ENCODE measurements around the gene ELFN1.

Gene ELFN1

DNA sequence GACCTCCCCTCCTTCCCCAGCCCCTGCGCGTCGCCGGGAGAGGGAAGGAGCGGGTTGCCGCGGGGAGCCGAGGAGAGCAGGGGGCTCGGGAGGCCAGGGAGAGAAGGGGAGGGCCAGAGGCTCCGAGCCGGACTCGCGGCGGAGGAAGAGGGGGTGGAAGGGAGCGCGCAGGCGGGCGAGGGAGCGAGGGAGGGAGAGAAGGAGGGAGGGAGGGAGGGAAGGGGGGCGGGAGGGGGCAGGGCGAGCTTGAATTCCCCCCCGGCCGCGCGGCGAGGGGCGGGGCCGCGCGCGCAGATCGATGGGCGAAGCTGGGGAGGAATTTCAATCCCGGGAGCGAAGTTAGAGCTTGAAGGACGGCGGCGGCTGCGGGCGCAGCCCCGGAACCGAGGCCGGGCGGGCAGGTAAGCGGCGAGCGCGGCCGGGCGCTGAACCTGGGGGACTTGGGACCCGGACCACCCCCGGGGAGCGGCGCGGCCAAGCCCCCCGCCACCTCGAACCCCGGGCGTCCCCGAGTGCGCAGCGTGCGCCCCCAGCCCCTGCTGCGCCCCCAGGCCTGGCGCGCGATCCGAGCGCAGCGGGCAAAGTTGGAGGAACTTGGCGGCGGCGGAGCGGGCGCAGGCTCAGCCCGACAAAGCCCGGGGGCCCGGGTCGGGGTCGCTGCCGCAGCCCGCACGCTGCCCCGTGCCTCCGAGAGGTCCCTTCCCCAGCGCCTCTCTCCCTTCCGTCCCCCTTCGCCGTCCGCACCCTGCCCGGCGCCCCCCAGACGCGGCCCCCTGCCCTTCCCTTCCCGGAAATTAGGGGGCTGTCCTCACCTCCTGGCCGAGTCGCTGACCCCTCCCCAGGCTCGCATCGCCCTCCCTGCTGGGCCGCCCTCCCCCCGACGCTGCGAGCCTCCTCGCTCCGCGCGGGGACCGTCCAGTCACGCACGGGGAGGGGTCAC lies at the start of gene ELFN1:
Gene ELFN1, plus strand, starts transcription at position 324 of the 940 bp plus-strand sequence. CDS start 74,320 bp downstream, outside the sequence.
- no peak for DNase-seq (ENCODE audit: low read depth, low spot score)

DNA sequence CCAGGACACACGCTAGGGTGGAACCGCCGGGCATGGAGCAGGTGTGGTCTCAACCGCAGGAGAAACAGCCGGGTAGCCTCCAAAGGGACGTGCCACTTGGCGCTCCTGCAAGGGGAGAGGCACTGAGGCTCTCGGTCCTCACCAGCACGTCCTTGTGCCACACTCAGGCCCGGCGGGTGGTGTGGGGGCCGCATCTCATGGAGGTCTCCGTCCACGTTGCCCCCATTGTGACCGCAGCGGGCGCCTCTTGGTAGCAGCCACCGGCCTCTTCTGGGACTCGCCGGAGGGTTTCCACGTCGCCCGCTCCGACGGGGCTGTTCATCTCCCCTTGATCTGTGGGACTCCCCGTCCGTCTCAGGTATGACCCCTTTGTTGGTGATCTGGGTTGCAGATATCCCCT lies 49.2 kb upstream of the ELFN1 start:
- no peak for DNase-seq (ENCODE audit: low read depth, low spot score)

DNA sequence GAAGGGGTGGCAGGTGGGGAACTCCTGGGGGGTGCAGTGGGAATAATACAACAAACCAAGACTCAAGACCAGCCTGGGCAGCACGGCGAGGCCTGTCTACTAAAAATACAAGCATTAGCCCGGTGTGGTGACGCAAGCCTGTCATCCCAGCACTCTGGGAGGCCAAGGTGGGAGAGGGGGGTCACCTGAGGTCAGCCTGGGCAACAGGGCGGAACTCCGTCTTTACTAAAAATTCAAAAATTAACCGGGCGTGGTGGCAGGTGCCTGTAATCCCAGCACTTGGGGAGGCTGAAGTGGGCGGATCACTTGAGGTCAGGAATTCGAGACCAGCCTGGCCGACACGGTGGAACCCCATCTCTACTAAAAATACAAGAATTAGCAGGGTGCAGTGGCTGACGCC lies 48.4 kb upstream of the ELFN1 start:
- DNase-seq (ENCODE audit: low read depth, low spot score) = no peak

DNA sequence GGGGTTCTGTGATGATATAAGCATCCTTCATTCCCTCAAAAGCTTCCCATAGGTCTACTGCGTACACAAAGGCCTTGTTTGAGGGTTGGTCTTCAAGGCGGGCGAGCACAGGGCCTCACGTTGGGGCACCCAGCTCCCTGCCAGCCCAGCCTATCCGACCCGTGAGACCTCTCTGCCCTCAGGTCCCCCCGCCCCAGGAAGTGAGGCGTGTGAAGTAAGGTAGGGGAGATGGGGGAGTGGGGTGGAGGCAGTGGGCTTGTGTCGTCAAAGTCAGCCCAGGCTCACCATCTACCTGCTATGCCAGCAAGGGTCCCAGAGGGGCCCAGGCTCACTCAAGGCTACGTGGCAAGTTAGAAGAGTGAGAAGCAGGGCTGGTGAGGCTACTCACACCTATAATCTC lies 47.6 kb upstream of the ELFN1 start:
- no peak for DNase-seq (ENCODE audit: low read depth, low spot score)

DNA sequence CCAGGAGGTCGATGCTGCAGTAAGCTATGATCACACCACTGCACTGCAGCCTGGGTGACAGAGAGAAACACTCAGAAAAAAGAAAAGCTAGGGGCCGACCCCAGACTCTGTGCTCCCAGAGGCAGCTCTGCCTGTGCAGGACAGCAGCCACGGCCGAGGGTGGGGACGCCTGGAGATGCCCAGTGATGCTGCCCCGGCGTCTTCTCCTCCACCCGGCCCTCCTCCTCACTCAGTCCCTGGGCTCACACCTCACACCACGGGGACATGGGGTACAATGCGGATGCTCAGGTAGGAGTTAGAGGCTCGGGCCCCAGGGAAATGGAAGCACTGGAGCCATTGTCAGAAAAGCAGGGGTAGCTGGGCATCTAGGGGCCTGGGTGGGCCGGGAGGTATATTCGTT lies 46.3 kb upstream of the ELFN1 start:
- DNase-seq (ENCODE audit: low read depth, low spot score) = no peak

DNA sequence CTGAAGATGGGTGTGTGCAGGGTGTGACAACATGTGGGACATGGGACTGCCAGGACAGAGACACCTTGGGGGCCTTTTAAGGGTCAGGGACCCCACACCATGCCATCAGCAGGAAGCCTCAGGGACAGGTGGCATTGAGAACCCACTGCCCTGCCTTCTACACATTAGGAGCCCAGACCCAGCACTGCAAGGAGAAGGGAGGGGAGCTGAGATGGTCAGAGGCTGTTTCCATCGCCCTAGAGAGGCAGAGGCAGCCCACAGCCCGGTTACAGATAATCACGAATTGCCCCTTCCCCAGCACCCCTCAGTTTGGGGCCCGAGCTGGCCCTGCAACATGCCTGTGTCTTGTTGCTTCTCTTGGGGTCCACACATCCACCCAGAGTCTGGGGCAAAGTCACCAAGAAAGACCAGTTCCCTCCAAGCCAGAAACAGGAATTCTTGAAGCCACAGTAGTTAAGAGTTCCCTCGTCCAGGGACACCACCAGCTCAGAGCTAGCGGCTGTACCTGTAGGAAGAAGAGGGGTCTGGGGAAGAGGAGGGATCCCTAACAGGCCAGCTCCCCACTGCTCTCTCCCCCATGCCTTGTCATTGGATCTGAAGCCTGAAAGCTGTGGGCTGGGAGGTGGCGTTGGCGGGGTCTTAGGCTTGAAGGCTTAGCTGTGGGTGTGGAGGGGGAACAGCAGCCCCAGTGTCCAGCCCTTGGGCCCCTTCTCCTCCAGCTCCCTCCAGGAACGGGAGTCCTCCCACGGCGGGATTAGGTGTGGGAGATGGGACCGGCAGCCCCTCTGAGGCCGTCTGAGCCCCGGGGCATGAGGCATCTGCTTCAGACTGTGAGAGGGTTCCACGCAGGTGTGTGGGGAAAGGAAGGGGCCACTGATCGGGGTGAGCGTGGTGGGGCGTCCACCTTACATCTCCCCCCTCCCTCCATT lies 44.8 kb upstream of the ELFN1 start:
- no peak for DNase-seq (ENCODE audit: low read depth, low spot score)

DNA sequence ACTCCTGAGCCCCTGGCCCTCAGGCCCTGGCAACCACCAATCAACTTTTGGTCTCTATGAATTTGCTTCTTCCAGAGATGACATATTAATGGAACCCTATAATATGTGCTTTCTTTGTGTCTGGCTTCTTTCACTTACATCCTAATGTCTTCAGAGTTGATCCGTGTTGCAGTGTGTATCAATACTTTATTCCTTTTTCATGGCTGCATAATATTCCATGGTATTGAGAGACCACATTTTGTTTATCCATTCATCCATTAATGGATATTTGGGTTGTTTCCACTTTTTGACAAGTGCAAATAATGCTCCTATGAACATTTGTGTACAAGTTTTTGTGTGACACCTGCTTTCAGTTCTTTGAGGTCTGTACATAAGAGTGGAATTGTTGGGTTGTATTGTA lies 43.3 kb upstream of the ELFN1 start:
- no peak for DNase-seq (ENCODE audit: low read depth, low spot score)

DNA sequence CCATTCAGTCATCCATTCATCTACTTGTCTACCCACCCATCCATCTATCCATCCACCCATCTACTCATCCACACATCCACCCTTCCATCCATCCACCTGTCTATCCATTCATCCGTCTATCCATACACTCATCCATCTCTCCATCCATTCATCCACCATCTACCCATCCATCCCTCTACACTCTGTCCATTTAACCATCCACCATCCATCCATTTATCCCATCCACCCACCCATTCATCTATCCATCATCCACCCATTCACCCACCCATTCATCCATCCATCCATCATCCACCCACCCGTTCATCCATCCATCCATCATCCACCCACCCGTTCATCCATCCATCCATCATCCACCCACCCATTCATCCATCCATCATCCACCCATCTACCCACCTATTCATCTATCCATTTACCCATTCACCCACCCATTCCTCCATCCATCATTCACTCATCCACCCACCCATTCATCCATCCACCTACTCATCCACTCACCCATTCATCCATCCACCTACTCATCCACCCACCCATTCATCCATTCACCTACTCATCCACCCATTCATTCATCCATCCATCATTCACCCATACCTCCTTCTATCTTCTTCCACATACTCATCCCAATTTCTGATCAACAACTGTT lies 39.3 kb upstream of the ELFN1 start:
- DNase-seq (ENCODE audit: low read depth, low spot score) = no peak

DNA sequence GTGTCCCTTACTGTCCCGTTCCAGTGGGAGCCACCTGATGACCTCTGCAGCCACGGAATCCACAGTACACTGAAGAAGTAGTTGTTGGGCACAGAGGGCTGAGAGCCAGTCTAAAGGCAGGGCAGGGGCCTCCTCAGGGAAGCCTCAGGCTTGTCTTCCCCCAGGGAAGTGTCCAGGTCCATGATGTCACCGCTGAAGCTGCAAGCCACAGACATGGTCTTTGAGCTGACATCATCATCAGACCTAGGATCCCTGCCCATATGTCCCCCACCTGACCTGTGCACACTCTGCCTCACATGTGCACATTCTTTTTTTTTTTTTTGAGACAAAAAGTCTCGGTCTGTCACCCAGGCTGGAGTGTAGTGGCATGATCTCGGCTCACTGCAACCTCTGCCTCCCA lies 38.4 kb upstream of the ELFN1 start:
- DNase-seq (ENCODE audit: low read depth, low spot score) = no peak

DNA sequence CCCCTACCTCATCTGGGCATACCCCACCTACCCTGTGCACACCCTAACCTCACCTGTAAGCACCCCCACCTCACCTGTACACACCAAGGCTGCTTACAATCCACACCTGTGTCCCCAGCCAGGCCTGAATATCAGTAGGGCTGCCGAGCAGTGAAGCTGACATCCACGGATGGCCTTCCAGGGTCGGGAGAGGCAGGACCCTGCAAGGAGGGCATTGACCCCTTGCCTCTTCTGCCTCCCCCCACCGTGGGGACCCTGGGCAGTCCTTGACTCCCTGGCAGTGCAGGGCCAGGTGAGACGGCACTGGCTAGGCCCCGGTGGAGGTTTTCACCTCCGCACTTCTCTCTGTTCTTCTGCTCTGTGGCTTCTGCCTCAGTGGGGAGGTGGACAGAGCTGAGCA lies 37.6 kb upstream of the ELFN1 start:
- no peak for DNase-seq (ENCODE audit: low read depth, low spot score)

DNA sequence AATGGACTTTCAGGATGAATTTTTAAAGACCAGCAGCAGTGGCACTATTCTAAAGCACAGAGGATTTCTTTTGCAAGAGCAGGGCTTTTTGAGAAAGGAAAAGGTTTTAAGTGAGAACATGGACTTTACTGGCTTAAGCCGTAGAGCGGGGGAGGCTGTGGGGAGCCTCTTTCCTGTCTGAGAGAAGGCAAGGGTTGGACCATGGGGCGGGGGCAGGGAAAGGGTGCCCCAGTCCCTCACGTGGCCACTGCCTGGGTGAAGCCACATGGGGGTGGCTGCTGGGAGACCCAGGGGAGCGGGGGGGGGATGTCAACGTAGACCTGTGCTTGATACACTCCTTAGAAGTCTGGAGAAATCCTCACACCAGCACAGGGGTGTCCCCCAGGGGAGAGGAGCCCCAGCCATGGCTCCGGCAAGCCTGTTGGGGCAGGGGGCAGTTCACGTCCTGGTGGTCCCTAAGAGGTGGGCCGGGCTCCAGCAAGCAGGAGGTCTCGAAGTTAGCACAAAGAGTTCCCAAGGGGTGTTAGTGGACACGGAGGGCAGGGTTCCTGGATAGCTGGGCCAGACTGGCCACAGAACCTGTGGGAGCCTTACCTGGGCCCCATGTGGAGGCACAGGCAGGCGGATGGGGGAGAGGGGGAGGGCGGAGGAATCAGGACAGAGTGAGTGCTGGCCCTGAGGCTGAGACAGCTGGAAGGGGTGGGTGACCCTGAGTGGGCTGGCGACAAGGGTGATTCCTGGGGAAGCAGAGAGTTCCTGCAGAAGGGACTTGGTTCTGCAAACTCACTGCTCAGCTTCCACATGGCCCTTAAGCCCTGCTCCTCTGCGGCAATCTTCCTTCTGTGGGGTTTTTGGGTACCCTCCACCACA lies 36.9 kb upstream of the ELFN1 start:
- no peak for DNase-seq (ENCODE audit: low read depth, low spot score)

DNA sequence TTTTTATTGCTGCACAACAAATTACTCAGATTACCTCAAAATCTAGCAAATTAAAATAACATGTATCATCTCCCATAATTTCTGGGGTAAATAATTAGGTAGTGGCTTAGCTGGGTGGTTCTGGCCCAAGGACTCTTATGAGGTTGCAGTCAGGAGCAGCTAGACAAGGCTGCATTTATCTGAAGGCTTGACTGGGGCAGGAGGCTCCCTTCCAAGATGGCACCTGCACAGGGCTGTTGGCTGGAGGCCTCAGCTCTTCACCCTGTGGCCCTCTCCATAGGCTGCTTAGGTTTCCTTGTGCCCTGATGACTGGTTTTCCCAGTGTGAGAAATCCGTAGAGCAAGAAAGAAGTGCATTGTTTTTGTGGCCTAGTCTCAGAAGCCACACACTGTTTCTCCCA lies 34.7 kb upstream of the ELFN1 start:
- DNase-seq (ENCODE audit: low read depth, low spot score) = no peak

DNA sequence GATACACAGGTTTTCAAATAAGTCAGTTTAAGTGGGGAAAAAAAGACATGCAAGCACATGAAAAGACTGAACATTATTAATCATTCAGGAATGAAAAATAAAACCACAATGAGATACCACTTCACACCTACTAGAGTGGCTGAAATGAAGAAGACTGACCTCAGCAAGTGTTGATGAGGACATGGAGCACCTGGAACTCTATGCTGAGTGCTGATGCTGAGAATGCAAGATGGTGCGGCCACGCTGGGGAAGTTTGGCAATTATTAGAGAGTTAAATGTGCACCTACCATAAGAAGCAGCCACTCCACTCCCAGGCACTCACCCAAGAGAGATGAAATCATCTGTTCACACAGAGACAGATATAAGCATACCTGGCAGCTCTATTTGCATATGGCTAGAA lies 32.9 kb upstream of the ELFN1 start:
- no peak for DNase-seq (ENCODE audit: low read depth, low spot score)

DNA sequence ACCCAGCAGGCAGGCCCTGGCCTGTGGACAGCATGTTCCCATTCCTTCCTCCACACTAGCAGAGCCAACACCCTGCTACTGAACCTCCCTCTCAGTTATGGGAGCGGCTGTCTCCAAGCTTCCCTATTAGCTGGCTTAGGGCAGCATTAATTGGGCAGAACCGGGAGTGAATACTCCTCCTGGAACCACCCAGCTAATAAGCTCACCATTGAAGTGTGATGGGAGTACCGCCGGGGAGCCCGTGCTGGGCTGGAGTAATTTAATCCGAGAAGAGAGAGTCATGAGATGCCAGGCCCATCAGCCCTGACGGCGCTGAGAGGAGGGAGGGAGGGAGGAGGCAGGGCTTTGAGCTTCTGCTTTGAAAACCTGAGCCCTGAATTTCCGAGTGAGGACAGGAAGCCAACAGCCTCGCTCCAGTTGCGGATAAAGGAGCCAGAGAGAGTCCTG lies 31.8 kb upstream of the ELFN1 start:
- no peak for DNase-seq (ENCODE audit: low read depth, low spot score)

DNA sequence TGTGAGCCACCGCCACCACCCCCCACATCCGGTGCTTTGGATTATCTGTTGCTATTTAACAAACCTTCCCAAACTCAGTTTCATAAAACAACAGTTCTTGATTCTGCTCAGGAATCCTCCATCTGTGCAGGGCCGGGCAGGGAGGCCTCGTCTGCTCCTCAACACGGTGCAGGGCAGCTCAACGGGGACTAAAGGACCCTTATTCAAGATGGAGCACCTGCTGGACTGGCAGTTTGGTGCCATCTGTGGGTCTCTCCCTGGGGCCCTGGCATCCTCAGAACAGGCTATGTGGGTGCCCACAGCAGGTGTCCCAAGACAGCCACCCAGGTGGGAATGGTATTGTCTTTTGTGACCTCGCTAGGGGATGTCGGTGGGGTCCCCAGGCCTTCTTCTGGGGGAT lies 31.0 kb upstream of the ELFN1 start:
- DNase-seq (ENCODE audit: low read depth, low spot score) = no peak

DNA sequence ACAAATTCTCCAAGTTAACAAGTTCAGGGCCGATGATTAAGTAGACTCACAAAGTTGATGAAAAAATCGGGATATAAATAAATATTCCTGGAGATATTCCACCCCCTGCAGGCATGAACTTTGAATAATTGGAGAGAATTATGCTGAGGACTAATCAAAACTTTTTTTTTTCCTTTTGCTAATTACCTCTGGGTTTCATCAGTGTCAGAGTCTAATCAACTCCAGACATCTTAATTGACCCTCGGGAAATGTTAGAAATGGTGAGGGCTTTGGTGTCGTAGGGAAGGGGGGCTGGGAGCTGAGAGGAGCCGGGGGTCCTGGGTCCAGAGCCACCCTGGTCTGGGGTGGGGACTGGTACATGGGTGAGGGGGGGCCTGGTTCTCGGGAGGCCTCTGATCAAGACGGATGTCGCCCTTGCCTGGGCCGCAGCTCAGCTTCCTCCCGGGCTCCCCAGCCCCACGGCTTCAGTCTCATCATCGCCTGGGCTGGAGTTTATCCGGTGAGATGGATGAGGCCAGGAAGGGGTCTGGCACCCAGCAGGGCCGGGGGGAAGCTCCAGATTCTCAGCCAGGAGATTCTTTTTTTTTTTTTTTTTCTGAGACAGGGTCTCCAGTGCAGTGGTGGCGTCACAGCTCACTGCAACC lies 30.4 kb upstream of the ELFN1 start:
- DNase-seq (ENCODE audit: low read depth, low spot score) = no peak

DNA sequence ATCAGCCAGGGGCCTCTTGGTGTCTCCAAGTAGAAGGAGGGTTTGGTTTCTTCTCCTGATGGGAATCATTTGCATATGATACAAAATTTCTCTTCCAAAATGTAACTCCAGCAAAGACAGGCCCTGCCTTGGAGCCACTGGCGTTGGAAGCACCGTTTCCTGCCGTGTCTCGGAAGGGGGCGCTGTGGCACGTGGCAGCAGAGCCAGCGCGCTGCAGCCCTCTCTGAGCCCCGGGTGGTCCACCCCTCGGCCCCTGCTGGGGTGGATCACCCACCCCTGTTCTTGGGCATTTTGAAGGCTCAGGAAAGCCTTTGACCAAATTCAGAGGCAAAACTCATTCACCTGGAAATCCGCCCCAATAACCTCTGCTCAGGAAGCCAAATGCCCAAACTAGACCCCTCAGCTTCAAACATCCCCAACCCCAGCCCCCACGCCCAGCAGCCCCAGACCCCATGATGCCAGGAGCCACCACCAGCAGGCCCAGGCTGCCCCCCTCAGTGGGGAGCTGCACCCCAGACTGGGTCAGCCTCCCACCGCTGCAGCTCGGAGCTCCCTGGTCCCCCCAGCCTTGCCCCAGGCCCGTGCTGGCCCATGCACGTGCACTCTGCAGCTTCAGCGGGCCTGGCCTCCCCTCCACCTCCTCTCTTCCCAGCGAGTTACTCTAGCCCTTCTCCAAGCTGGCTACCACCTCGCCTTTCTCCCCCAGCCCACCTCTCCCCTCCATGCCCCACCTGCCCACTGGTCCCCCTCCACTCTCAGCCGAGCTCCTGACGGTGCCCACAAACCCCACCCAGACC lies 29.5 kb upstream of the ELFN1 start:
- no peak for DNase-seq (ENCODE audit: low read depth, low spot score)

DNA sequence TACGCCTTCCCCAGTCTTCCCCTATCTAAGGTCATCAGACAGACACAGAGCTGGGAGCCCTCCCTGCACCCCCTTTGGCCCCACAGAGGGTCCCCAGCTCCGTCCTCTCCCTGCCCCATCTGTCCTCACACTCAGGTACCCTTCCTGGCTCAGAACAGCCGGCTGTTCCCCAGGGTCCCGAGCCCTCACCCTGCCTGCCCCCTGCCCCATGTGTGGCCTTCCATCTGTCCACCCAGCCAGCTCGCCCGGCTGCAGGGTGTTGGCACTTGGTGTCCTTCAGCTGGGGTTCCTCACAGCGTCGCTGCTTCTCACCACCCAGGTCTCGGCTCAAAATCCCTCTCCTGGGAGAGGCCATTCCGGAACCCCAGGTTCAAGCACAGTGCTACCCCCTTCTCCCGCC lies 28.9 kb upstream of the ELFN1 start:
- no peak for DNase-seq (ENCODE audit: low read depth, low spot score)

DNA sequence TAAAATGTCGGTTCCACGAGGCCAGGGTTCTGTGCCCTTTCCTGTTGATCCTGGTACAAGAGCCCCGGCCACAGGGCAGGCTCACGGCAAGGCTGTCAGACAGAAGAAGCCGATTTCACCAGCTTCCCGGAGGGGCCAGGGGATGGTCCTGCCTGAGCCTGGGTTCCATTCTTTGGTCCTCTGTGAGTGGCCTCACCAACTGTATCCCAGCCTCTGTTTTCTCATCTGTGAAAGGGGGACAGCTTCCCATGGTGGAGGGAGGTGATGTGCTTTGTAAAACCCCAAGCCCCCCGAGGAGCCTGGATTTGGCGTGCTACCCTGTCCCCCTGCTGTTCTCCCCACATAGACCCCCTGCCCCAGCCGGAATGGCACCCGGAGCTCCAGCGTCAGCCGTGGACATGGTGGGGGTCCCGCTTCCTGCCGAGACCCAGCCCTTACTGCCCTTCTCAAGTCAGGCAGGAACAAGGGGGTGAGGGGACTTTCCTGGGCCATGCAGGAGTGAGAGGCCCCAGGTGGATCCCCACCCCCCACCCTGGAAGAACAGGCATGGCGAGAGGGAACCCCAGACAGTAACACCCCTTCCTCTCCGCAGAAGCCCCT lies 28.3 kb upstream of the ELFN1 start:
- no peak for DNase-seq (ENCODE audit: low read depth, low spot score)
